NCI-H1930 (cell line): Measurements from ENCODE around the gene WDR49.

Experiments used
- DNase-seq, 2 experiments: peaks; one replicate each; lab custom pipeline; 2025; lab: John Stamatoyannopoulos, UW

Gene WDR49

GRCh38 chr3:167487556-167487955 lies 166.2 kb downstream of the WDR49 start:
- DNase-seq, result no peak

- DNase-seq, result no peak
Observed at GRCh38 chr3:167484551-167484950, 169.2 kb downstream of the WDR49 start.

- no peak for DNase-seq
Observed at GRCh38 chr3:167483708-167484475, 169.8 kb downstream of the WDR49 start.

- DNase-seq, result no peak
Observed at GRCh38 chr3:167481164-167481563, 172.6 kb downstream of the WDR49 start.

- no peak for DNase-seq
Observed at GRCh38 chr3:167480748-167481147, 173.0 kb downstream of the WDR49 start.

GRCh38 chr3:167473863-167474262 lies 179.9 kb downstream of the WDR49 start, which contains the start of gene SERPINI2:
Gene SERPINI2, minus strand, starts transcription at chr3:167474042. Its CDS starts 2,208 bp downstream, at chr3:167471834.
- DNase-seq, result no peak

- DNase-seq, result no peak
Observed at GRCh38 chr3:167469381-167469780, 184.4 kb downstream of the WDR49 start.

- no peak for DNase-seq
Observed at GRCh38 chr3:167467848-167468611, 185.7 kb downstream of the WDR49 start.

GRCh38 chr3:167466966-167467365 lies 186.8 kb downstream of the WDR49 start:
- no peak for DNase-seq

GRCh38 chr3:167456157-167456799 lies 197.5 kb downstream of the WDR49 start:
- DNase-seq, result no peak

- no peak for DNase-seq
Observed at GRCh38 chr3:167453815-167454214, 199.9 kb downstream of the WDR49 start.

GRCh38 chr3:167451282-167451681 lies 202.5 kb downstream of the WDR49 start:
- no peak for DNase-seq

- no peak for DNase-seq
Observed at GRCh38 chr3:167450675-167451074, 203.1 kb downstream of the WDR49 start.

GRCh38 chr3:167450195-167450594 lies 203.5 kb downstream of the WDR49 start:
- no peak for DNase-seq

- DNase-seq, result no peak
Observed at GRCh38 chr3:167445491-167445890, 208.3 kb downstream of the WDR49 start.

- no peak for DNase-seq
Observed at GRCh38 chr3:167441256-167441655, 212.5 kb downstream of the WDR49 start.

- DNase-seq, result no peak
Observed at GRCh38 chr3:167437428-167438139, 216.2 kb downstream of the WDR49 start.
